HG02642 (cell line): Measurements from ENCODE around the gene RAB7B.

ENCODE experiments used
- ATAC-seq: cut with Tn5 transposase; IDR thresholded peaks from one replicate; pipeline ENCODE4 v1.9.1; 2021; ENCODE audit warnings: mild to moderate bottlenecking; ENCODE audit not compliant: unreplicated experiment, poor library complexity

The RAB7B gene

DNA sequence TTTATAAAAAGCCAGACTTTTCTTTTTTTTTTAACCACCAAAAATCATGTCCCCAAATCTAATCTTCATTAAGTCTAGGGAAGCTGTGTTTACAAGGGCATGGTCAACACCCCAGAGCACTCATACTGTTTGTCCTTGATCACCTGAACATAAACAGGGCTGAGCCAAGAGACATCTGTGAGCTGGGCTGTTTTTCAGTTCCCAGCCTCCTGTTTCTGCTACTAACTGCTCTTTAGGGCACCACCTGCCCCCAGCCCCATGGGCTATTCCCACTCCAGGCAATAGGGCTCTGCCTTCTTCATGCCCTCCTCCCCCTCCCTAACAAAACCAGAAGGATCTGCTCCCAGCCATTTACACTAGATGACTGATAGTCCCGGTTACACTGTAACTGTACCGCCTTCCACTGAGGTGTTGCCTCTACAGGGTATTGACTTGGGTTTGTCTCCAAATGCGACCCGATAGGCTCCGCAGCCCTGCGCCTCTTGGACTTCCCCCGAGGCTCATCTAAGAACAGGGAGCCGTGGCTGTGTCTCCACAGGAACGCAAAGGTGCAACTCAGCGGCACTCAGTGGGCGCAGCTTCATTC, 48.3 kb downstream of the RAB7B start:
- no peak for ATAC-seq

DNA sequence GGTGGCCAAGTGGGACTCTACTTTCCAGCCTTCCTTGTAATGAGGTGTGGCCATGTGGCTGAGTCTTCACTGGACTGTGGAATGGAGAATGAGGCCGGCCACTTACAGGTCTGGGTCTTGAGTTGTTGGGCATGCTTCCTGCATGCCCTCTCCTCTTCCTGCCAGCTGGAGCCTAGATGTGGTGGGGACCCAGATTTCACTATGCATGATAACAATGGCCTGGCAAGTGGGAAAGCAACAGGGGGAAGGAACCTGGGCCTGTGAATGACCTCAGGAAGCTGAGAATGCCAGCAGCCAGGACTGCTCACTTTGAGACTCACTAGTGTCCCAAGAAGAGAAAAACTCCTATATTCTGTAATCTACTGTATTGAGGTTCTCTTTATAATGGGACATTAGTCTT, 51.4 kb downstream of the RAB7B start:
- no peak for ATAC-seq

DNA sequence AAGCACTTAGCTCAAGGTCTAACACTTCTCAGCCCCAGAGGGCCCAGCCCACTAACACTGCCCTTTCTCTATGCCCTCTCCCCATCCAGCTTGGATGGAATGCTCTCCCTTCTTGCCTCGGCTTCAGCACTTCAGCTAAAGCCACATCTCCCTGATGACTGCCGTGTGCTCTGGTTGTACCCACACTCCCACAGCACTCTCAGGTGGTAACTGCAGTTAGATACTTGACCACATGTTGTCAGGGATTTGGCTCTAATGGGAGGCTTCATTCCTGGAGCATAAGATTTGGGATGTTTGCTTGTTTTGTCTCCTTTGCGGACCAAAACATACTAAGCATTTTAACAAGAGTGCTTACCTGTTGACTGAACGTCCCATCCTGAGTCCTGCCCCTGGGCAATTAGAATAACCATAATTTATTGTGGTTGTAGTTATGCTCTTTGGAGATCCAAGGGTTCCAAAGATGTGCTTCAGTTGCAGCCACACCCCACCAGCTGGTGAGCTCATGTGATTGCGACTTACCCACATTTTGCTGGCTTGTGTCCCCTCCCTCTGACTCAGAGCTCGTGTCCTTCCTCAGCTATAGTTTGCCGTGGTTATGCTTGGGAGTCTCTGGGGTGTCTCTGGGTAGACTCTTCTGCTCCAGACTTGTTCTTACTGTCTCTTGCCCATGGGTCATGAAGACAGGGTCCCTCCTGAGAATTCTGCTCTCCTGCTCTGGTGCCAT, 52.2 kb downstream of the RAB7B start:
- ATAC-seq: no peak

DNA sequence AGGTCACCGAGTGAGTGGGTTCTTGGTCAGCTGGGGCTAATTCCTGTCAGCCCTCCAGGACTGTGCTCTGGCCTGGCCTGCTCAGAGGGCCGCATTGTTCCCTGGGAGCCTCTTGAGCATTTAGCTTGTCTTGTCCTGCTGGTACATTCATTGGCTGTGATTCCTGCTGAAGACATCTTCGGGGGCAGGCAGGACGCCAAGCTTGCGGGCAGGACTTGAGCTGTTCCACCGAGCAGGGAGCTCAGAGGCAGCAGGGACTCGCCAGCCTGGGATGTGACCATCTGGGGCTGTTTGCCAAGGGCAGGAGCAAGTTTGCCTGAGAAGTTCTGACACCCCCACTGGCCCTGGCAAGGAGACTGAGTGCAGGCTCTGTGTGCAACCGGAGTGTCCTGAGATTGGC, 52.9 kb downstream of the RAB7B start:
- ATAC-seq: no peak

DNA sequence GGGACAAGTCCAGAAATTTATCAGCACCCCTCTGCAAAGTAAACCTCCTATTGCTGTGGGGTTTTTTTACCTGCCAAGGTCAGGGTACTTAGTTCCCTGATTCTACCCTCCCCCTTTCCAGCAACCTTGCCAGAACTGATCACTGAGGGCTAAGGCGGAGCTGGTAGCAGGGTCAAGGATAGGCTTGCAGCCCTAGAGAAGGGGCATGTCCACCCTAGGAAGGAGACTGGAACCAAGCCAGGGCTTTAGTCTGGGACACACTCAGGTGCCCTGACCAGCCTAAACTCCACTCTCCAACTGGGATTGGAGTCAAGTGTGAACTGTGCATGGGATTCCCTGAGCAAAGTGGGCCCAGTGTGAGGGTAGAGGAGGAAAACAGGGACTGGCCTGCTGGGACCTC, 53.4 kb downstream of the RAB7B start:
- ATAC-seq: no peak

DNA sequence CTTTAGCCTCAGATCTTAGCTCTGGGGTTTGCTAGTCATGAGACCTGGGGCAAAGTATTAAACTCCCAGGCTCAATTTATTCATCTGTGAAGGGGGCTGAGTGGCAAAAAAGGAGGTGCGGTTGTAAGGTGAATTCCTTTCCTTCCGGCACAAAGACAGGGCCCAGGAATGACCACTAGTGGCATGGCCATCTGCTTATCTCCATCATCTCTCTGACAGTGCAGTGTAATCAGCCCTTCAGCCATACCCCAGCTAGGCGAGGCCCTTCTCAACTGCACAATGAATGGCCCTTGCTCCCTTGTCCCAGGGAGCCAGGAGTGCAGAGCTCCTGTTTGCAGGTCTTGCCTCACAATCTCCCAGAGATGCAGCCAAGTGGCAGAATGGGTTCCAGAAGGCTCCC, 54.3 kb downstream of the RAB7B start:
- ATAC-seq: no peak

DNA sequence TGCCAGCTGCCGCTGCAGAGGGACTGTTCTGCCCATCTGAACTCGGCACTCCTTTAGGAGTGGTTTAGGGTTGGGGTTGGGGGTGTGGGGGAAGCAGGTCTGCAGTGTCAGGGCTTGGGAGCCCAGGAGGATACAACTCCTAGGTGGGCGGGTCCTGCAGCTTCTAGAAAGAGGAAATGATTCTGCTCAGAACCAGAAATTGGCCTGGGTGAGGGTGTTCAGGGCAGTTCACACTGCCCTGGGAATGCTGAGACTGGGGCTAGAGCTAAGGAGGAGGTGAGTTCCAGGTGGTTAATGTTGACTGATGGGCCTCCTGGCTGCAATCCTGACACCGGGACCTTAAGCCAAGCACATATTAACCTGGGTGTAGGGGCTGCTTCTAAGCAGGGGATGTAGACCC, 55.2 kb downstream of the RAB7B start:
- ATAC-seq: no peak

DNA sequence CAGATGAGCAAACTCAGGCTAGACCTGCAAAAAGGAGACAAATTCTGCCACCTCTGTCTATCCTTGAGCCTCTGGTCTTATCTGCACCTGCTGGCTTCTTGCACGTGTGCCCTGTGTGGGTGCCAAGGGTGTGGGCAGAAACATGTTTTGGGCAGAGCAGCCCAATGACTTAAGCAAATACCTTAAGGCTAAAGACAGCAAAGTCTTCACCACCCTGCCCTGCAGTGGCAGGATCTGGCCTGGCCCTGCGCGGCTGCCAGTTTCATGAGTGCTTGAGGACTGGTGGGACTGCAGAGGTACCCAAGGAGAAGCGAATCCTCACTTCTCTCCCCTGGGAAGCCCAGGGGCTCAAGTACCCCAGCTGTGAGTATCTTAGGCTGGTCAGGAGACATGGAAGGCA, 56.2 kb downstream of the RAB7B start:
- ATAC-seq: no peak

DNA sequence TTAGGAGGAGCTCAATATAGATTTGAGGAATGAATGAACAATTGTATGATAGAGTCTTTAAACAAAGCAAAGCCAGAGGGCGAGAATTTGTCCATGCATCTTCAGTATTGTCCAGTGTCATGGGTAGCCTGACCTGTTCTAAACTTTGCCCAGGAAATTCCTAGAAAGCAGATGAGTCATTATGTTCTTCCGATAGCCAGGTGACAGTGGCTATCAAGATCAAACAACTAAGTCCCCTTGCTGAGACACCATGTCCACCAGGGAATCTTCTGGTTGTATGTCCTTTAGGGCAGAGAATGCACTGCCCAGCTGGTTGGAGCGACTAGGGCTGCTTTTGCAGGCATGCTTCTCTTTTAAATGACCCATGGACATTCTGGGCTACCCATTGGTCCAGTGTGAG, 58.1 kb downstream of the RAB7B start:
- ATAC-seq: no peak

DNA sequence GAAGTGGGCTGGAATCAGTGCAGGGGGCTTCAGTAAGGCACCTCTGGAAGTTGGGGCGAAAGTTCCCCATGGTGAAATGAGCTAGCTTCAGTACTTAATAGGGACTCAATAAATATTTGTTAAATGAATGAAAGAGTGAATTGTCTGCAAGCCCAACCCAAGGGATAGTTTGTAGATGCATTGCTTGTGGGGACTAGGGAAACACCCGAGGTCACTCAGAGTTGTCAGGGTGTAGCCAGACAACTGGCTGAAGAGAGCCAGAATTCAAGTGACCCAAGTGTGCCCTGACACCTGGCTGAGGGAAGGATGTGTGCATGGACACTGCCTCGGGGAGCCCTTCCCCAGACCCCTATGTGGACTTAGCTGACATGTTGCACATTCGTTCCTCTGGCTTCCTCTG, 58.7 kb downstream of the RAB7B start:
- ATAC-seq: no peak

DNA sequence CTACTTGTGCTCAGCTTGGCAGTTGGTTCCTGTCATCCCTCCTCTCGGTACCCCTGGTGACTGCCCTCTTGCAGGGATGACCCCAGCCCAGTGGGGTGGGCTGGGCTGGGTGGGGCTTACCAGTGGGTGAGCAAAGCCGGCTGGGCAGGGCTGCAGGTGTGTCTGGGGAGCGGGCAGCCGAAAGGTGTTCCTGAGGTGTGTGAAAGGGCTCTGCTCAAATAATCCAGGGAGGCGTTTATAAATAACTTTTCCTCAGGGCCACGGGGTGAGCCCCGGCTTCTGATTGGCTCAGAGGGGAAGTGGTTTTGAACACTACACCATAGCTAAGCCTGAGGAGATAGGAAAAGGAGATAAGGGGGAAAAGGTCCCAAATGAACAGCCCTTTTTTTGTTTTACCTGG, 60.0 kb downstream of the RAB7B start, which contains the start of gene SLC26A9:
Gene SLC26A9 (minus strand): TSS at position 212 of the 400 bp plus-strand sequence. CDS start 7,636 bp downstream, outside the sequence.
- no peak for ATAC-seq

DNA sequence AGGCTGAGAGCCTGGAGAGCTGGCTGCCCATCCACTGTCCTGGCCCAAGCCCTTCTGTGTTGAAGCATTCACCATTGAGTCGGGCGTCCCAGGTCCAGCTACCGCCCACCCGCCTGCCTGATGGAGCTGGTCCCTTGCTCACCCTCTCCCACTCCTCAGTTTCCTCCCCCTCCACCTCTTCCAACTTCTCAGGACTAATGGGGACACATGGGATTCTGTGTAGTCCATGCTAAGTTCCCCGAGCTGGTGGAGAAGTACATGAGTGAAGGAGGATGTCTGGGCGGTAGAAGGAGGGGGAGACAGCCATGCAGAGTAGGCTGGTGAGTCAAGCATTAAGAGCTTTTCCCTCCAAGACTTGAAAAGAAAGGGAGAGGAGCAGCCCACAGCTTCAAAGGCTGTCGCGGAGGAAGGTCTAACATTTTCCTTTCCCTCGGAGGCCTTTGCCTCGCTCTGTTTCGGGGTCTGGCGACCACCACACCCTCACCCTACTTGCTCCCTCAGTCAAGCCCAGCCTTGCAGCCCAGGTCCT, 60.5 kb downstream of the RAB7B start:
- ATAC-seq: no peak

DNA sequence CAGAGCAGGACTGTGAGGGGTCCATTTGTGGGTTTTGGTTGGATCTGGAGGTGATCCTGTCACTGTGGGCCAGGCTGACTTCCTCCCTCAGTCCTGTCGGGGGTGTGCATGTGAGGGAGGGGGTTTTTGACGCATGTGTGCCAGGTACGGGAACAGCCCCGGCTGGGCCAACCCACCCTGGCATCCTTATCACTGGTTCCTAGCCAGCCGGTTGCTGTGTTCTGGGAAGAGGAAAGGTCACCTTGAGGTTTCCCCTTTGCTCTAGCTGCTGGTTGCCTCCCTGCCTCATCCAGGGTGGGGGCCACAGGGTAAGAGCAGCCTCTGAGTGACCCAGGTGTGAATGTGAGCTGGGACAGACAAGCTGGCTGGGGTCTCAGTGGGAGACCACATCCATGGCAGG, 62.5 kb downstream of the RAB7B start:
- ATAC-seq: no peak

DNA sequence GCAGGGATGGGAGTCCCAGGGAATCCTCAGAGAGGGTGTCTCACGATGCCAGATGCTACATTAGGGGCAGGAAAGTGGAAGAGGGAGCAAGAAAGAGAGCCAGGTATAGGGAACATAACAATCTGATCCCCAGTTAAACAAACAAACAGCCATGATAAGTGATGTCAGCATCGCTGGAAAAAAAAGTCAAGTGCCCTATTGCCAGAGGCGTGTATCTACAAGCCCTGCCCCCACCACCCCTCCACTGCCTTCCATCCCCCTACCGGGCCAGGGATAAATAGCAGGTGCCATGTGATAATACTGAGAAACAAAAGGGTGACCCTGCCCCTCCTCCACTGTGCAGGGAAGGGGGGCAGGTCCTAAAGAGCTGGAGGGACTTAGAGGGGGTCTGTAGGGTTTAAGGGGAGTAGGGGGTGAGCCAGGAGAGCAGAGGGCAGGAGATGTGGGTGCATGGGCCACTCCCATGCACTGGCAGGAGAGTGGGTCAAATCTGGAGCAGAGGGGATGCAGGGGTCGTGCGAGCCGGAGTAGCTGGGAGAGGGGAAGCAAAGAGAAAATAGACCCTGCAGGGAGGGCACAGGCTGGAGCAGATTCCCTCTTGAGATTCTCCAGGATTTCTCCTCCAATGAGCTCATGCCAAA, 63.4 kb downstream of the RAB7B start:
- ATAC-seq: no peak

DNA sequence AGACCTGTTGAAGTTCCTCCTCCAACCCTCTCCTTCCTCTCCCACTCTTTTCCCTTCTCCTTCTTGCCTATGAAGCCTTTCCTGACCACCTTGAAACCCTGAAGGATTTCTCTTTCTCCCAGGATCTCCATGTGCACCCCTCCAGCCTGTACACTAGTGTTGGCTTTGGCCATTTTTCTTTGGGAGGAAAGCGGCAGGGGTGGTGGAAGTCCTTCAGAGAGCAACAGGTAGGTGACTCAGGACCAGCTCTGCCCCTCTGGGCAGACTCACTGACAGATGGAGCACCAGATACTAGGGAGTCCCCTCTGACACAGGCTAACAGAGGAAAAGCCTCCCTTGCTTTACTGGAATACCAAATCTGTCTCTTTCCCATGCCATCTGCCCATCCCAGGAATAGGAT, 64.5 kb downstream of the RAB7B start:
- no peak for ATAC-seq

DNA sequence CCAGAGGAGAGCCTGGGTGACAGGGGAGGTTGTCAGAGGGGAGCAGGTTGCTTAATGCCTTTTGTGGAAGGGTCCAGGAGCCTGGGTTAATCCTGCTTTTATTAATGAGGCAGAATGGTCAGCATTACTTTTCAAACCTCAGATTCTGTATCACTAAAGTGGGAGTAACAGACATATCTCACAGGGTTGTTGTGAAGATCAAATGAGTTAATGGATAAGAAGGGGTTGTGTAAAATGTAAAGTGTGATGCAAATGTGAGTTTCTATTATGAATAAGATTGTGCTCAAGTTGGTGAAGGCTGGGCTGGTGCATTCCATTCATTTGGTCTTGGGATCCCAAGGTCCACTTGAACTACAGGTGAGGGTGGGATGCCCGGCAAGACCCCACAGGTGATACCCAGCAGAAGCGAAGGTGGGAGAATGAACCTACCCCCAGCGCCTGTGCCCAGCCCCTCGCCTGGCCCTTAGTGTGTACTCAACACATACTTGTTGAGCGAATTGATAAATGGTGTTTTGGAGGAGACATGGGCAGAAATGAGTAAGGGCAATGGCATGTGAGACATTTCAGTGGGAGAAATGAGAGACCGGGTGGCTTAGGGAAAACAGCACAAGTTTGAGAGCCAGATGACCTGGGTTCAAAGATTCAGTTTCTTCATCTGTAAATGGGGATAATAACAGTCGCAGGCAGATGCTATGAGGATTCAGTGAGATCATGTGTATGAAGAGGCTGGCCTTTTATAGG, 66.2 kb downstream of the RAB7B start:
- ATAC-seq: no peak

DNA sequence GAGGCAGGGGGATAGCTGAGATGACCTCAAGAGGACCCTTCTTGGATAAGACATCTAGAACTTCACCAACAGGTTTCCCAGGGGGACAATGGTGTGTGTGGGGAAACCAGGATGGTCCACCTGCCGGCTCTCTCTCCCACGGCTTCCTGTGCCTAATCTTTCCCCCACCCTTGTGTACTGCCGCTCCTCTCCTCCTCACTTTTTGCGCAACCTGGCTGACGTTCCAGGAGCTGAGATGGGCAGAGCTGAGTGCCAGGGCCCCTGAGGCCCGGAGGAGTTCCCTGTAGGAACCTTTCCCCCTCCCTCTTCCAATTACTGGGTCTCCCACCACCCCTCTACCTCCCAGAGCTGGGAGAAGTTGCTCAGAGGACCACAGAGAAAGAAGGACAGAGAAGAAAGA, 66.9 kb downstream of the RAB7B start:
- ATAC-seq: no peak

DNA sequence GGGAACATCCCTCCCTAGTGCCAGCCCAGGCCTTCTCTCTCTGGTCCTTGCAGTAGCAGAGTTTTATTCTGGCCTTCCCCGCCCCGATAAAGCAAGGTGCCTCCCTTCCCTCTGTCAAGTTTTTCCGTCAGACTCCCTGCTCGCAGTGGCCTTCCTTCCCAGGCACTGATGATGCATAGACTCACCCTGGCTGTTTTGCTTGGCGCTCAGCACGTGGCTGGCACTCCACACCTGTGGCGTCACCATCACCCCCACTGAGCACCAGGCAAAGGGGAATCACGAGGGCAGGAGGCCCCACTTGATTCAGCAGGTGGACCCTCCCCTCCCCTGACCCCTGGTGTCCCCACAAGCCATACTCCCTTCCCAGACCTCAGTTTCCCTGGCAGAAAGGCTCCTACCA, 67.3 kb downstream of the RAB7B start:
- ATAC-seq: no peak

DNA sequence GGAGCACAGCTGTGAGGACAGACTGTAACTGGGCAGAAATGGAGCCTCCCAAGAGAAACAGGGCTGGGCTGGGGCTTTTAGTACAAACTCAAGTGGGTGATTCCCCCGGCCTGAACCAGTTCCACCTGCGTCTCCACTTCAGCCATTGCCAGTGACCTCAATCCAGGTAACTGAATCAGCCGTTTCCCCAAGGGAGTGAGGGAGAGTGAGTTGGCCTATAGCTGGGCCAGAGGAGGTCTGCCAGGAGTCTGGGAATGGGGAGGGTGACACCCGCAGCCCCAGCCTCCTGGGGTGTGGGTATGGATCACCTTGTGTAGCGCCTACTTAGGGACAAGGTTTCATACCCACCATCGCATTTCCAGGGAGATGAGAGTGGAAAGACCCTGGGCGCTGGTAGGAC, 68.4 kb downstream of the RAB7B start:
- no peak for ATAC-seq

DNA sequence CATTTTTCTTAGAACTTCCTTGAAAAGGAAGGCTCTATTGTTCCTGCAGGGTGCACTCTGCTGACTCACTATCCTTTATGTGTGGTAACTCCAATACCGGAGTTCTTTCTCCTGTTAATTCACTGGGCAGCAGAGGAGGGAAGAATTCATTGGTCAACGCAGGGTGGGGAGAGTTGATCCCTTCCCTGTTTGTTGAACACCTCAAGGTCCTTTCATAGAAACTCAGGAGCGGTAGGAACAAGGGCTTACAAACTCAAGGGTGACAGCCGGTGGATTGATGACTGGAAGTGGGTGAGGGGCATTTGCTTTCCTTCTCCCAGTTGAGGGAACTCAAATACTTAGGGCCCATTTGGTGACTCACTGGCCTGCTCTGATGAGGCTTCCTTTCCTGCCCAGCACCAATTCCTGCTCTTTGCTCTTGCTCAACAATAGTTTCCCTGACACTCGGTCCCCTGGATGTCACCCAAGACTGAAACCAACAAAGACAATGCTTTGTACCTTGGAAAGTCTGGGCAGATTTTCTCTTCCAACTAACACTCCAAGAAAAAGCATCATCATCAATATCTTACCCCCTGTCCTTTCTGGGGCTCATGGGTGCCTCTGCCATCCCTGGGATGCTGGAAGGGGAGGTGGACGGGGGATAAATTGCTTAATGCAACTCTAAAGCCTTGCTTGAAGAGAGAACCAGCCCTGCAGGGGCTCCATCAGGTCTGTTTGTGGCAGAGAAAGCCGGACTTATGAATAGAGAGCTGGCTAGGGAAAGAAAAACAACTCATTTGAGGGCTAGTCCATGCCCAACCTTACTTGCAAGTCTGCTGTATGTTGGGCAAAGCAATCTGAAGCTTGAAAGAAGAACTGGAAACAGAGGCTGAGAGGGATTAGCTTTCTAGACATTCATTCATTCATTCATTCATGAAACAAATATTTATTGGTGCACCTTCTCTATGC, 69.2 kb downstream of the RAB7B start:
- ATAC-seq: no peak
